ENCODE results near the gene PTPN14.

DNA sequence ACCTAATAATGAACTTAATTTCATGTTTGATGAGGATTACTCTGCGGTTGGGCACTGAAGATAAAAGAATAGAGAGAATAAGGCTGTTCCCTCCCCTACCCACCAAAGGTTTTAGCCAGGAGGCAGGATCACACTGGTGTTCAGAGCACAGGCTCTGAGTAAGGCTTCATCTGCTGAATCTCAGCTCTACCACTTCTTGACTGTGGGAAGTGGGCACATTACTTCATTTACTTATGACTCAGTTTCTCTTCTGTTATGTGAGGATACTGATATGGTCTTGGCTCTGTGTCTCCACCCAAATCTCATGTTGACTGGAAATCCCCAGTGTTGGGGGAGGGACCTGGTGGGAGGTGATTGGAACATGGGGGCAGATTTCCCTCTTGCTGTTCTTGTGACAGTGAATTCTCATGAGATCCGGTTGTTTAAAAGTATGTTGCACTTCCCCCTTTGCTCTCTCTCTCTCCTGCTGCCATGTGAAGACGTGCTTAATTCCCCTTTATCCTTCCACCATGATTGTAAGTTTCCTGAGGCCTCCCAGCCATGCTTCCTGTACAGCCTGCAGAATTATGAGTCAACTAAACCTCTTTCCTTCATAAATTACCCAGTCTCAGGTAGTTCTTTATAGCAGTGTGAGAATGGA is 190.8 kb downstream of the PTPN14 start:
- TF ChIP-seq, protein P1, sequence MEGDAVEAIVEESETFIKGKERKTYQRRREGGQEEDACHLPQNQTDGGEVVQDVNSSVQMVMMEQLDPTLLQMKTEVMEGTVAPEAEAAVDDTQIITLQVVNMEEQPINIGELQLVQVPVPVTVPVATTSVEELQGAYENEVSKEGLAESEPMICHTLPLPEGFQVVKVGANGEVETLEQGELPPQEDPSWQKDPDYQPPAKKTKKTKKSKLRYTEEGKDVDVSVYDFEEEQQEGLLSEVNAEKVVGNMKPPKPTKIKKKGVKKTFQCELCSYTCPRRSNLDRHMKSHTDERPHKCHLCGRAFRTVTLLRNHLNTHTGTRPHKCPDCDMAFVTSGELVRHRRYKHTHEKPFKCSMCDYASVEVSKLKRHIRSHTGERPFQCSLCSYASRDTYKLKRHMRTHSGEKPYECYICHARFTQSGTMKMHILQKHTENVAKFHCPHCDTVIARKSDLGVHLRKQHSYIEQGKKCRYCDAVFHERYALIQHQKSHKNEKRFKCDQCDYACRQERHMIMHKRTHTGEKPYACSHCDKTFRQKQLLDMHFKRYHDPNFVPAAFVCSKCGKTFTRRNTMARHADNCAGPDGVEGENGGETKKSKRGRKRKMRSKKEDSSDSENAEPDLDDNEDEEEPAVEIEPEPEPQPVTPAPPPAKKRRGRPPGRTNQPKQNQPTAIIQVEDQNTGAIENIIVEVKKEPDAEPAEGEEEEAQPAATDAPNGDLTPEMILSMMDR (IDR thresholded peaks at IDR 0.05; ENCODE audit: insufficient read depth, low read length), result no peak
- TF ChIP-seq SPI1 (IDR thresholded peaks at IDR 0.05; ENCODE audit: borderline replicate concordance, low read depth) (peak; percentile 54; the same call in 1 of the 2 replicates), POLR2AphosphoS5 (IDR thresholded peaks at IDR 0.05; ENCODE audit: low read depth) (no peak), GABPA (IDR thresholded peaks at IDR 0.05; ENCODE audit: low read depth) (no peak)
- TF ChIP-seq, protein P2, sequence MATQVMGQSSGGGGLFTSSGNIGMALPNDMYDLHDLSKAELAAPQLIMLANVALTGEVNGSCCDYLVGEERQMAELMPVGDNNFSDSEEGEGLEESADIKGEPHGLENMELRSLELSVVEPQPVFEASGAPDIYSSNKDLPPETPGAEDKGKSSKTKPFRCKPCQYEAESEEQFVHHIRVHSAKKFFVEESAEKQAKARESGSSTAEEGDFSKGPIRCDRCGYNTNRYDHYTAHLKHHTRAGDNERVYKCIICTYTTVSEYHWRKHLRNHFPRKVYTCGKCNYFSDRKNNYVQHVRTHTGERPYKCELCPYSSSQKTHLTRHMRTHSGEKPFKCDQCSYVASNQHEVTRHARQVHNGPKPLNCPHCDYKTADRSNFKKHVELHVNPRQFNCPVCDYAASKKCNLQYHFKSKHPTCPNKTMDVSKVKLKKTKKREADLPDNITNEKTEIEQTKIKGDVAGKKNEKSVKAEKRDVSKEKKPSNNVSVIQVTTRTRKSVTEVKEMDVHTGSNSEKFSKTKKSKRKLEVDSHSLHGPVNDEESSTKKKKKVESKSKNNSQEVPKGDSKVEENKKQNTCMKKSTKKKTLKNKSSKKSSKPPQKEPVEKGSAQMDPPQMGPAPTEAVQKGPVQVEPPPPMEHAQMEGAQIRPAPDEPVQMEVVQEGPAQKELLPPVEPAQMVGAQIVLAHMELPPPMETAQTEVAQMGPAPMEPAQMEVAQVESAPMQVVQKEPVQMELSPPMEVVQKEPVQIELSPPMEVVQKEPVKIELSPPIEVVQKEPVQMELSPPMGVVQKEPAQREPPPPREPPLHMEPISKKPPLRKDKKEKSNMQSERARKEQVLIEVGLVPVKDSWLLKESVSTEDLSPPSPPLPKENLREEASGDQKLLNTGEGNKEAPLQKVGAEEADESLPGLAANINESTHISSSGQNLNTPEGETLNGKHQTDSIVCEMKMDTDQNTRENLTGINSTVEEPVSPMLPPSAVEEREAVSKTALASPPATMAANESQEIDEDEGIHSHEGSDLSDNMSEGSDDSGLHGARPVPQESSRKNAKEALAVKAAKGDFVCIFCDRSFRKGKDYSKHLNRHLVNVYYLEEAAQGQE (IDR thresholded peaks at IDR 0.05; ENCODE audit: insufficient replicate concordance, low read depth), result no peak
